NB4 (cell line): Measurements from ENCODE around the gene RFTN1.

ENCODE experiments used
- CTCF ChIP-seq: IDR thresholded peaks from one replicate; pipeline ENCODE4 v1.5.1; 2012; ENCODE audit warnings: low read depth, low read length
- POLR2A ChIP-seq: IDR thresholded peaks from 2 replicates; pipeline ENCODE4 v1.6.1; 2011; ENCODE audit warnings: mild to moderate bottlenecking; ENCODE audit not compliant: insufficient read length; ENCODE audit errors: extremely low read depth

DNA sequence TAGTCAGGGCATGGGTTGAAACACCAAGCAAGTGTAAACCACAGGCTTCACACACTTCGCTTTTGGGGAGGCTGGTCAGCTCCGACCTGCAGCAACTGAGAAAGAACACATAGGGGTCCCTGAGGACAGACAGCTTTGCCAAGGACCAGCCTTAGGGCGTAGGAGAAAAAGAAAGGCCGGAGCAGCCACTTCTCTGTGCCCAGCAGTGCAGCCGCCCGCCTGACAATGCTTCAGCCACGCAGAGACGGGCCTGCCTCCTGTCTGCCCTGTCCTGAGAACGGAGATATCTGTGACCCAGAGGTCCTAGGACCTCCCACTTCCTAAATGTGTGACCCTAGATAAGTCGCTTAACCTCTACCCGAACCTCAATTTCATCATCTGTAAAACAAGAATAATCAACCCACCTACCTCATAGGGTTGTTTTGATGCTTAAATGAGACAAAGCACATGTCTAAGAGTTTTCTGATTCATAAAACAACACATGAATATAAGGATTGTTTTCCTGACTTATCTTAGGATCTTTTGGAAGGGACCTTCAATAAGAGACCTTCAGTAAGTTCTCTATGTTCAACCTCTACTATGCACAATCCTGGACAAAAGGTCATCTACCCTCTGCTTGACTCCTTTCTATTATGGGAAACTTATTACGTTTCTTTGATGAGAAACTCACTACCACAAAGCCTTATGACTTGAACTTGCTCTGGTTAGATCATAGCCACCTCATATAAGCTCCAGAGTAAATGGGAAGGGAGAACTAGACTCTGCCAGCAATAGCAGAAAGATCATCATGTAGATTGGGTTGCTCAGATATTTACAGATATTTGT is 32.9 kb upstream of the RFTN1 start:
- TF ChIP-seq CTCF: no peak
- TF ChIP-seq POLR2A: no peak
